Central memory CD8-positive, alpha-beta T cell (primary cell): ENCODE measurements around the gene SH3GL1.

Experiments used
- ATAC-seq: fragments of 150-1000 bp; cut with Tn5 transposase; replicated peaks from 2 replicates; pipeline ENCODE4 v1.10.0; 2022; ENCODE audit warnings: mild to moderate bottlenecking, moderate FRiP score, moderate number of reproducible peaks; ENCODE audit not compliant: poor library complexity, severe bottlenecking; ENCODE audit errors: extremely low read depth
- DNase-seq, 2 donors: peaks; one replicate each; pipeline ENCODE4 v3.0.0; 2021; ENCODE audit warnings: low spot score in 2 of 2
- H3K27ac Mint-ChIP-seq: one replicate; pipeline ENCODE4 v1.8.0; 2022; ENCODE audit warnings: low read depth, mild to moderate bottlenecking, moderate library complexity, mixed read lengths
- H3K27me3 Mint-ChIP-seq: one replicate; pipeline ENCODE4 v1.8.0; 2022; ENCODE audit warnings: mixed read lengths
- H3K36me3 Mint-ChIP-seq: one replicate; pipeline ENCODE4 v1.8.0; 2022; ENCODE audit warnings: mild to moderate bottlenecking, moderate library complexity, mixed read lengths; ENCODE audit not compliant: insufficient read depth
- H3K4me1 Mint-ChIP-seq: one replicate; pipeline ENCODE4 v1.8.0; 2022; ENCODE audit warnings: mixed read lengths
- H3K4me3 Mint-ChIP-seq: one replicate; pipeline ENCODE4 v1.8.0; 2022; ENCODE audit warnings: mild to moderate bottlenecking, moderate library complexity, mixed read lengths
- H3K9me3 Mint-ChIP-seq: one replicate; pipeline ENCODE4 v1.8.0; 2022; ENCODE audit warnings: mixed read lengths

The SH3GL1 gene

GRCh38 chr19:4400135-4400936, at the start of gene SH3GL1:
SH3GL1 (minus strand) TSS chr19:4400547; CDS start chr19:4400368, 179 bp downstream.
- peaks cover 27% of the 10 kb centered on the region for H3K36me3 Mint-ChIP-seq
- peak; percentile 57 for ATAC-seq
- H3K4me1 Mint-ChIP-seq: peaks cover 55% of the 10 kb centered on the region
- DNase-seq: peak; percentile 87 to 90
- H3K4me3 Mint-ChIP-seq: peak within 1 kb of the TSS; percentile 75
- no peaks in the 10 kb centered on the region for H3K9me3 Mint-ChIP-seq
- no peaks in the 10 kb centered on the region for H3K27me3 Mint-ChIP-seq
- H3K27ac Mint-ChIP-seq: peak within 1 kb of the TSS; percentile 98

GRCh38 chr19:4449639-4450028, 49.3 kb upstream of the SH3GL1 start:
- Mint-ChIP-seq H3K4me1 (no peaks in the 10 kb centered on the region), H3K9me3 (no peaks in the 10 kb centered on the region), H3K27ac (no peak overlapping the region), H3K27me3 (no peaks in the 10 kb centered on the region), H3K36me3 (peaks cover 27% of the 10 kb centered on the region), H3K4me3 (no peak overlapping the region)
- DNase-seq (no peak), ATAC-seq (no peak)

- H3K36me3 Mint-ChIP-seq: peaks cover 23% of the 10 kb centered on the region
- ATAC-seq: no peak
- no peak overlapping the region for H3K27ac Mint-ChIP-seq
These were observed 48.8 kb upstream of the SH3GL1 start for GRCh38 chr19:4449022-4449638.

GRCh38 chr19:4448147-4448985, 48.0 kb upstream of the SH3GL1 start:
- no peak for ATAC-seq
- no peaks in the 10 kb centered on the region for H3K4me1 Mint-ChIP-seq
- H3K4me3 Mint-ChIP-seq: no peak overlapping the region
- H3K27me3 Mint-ChIP-seq: no peaks in the 10 kb centered on the region
- H3K36me3 Mint-ChIP-seq: peaks cover 23% of the 10 kb centered on the region
- H3K9me3 Mint-ChIP-seq: no peaks in the 10 kb centered on the region
- H3K27ac Mint-ChIP-seq: no peak overlapping the region
- DNase-seq: no peak

More at GRCh38 chr19:4449022-4449638, 48.8 kb upstream of the SH3GL1 start:
- no peak for DNase-seq
- Mint-ChIP-seq H3K4me1 (no peaks in the 10 kb centered on the region), H3K27me3 (no peaks in the 10 kb centered on the region), H3K9me3 (no peaks in the 10 kb centered on the region), H3K4me3 (no peak overlapping the region)

GRCh38 chr19:4447327-4448146, 47.2 kb upstream of the SH3GL1 start:
- ATAC-seq (no peak), DNase-seq (no peak)
- H3K9me3 Mint-ChIP-seq: no peaks in the 10 kb centered on the region
- peak overlapping the region; percentile 22 for H3K27ac Mint-ChIP-seq
- no peaks in the 10 kb centered on the region for H3K27me3 Mint-ChIP-seq
- H3K4me1 Mint-ChIP-seq: peaks cover under 1% of the 10 kb centered on the region
- H3K4me3 Mint-ChIP-seq: no peak overlapping the region
- peaks cover 24% of the 10 kb centered on the region for H3K36me3 Mint-ChIP-seq

GRCh38 chr19:4446704-4447200, 46.4 kb upstream of the SH3GL1 start:
- Mint-ChIP-seq H3K4me3 (no peak overlapping the region), H3K27ac (no peak overlapping the region), H3K9me3 (no peaks in the 10 kb centered on the region), H3K4me1 (peaks cover 8% of the 10 kb centered on the region), H3K27me3 (no peaks in the 10 kb centered on the region), H3K36me3 (peaks cover 25% of the 10 kb centered on the region)
- DNase-seq: no peak
- no peak for ATAC-seq

- Mint-ChIP-seq H3K27ac (no peak overlapping the region), H3K36me3 (peaks cover 23% of the 10 kb centered on the region), H3K27me3 (no peaks in the 10 kb centered on the region), H3K9me3 (no peaks in the 10 kb centered on the region), H3K4me1 (peaks cover 8% of the 10 kb centered on the region), H3K4me3 (no peak overlapping the region)
- DNase-seq (no peak), ATAC-seq (no peak)
These were observed 45.8 kb upstream of the SH3GL1 start for GRCh38 chr19:4445963-4446703.

GRCh38 chr19:4444765-4445741, 44.7 kb upstream of the SH3GL1 start:
- no peak for DNase-seq
- Mint-ChIP-seq H3K9me3 (no peaks in the 10 kb centered on the region), H3K4me1 (peaks cover 8% of the 10 kb centered on the region), H3K36me3 (peaks cover 18% of the 10 kb centered on the region), H3K4me3 (no peak overlapping the region), H3K27me3 (no peaks in the 10 kb centered on the region), H3K27ac (peak overlapping the region; percentile 35)
- no peak for ATAC-seq

GRCh38 chr19:4443966-4444764, 43.8 kb upstream of the SH3GL1 start:
- Mint-ChIP-seq H3K27ac (peak overlapping the region; percentile 35), H3K4me3 (no peak overlapping the region)
- no peak for ATAC-seq

GRCh38 chr19:4443188-4443587, 42.8 kb upstream of the SH3GL1 start:
- no peak for DNase-seq
- no peaks in the 10 kb centered on the region for H3K9me3 Mint-ChIP-seq
- no peak overlapping the region for H3K4me3 Mint-ChIP-seq
- no peak for ATAC-seq
- H3K27me3 Mint-ChIP-seq: no peaks in the 10 kb centered on the region
- no peak overlapping the region for H3K27ac Mint-ChIP-seq
- H3K36me3 Mint-ChIP-seq: peaks cover 14% of the 10 kb centered on the region
- H3K4me1 Mint-ChIP-seq: peaks cover 8% of the 10 kb centered on the region

More at GRCh38 chr19:4443966-4444764, 43.8 kb upstream of the SH3GL1 start:
- H3K4me1 Mint-ChIP-seq: peaks cover 8% of the 10 kb centered on the region
- no peaks in the 10 kb centered on the region for H3K27me3 Mint-ChIP-seq
- no peaks in the 10 kb centered on the region for H3K9me3 Mint-ChIP-seq
- DNase-seq: no peak
- H3K36me3 Mint-ChIP-seq: peaks cover 15% of the 10 kb centered on the region
